GM21381 (cell line): ENCODE data around the gene SH3GL1.

Experiments
- ATAC-seq: cut with Tn5 transposase; IDR thresholded peaks from one replicate; pipeline ENCODE4 v1.9.1; 2021; ENCODE audit warnings: mild to moderate bottlenecking, moderate library complexity; ENCODE audit not compliant: unreplicated experiment

SH3GL1 gene

GRCh38 chr19:4320419-4320818 is 79.9 kb downstream of the SH3GL1 start:
- no peak for ATAC-seq

DNA sequence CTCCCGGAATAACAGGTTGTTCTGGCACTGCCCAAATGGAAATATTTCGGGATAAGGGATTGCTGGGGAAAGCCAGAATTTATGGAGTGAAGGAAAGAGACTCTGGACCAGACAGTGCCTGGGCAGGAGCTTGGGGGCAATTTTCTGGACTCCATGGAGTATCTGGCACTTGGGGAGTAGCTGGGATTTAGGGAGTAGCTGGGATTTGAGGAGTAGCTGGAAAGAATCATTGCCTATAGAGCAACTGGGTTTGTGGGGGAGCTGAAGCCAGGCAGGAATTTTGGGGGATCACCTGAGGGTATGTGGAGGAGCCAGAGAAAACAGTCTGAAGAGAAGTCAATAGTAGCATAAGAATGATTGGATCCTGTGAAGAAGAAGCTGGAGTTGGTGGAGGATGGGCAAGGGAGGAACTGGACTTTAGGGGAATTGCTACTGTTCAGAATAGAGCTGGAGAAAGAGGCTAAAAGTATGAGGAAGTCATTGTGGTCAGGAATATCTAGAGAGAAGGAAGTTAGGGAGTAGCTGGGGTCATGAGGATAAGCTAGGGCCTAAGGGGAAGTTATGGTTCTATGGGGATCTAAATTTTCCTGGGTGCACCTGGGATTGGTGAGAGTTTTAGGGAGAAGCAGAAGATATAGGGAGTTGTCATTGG is 81.2 kb downstream of the SH3GL1 start:
- no peak for ATAC-seq

DNA sequence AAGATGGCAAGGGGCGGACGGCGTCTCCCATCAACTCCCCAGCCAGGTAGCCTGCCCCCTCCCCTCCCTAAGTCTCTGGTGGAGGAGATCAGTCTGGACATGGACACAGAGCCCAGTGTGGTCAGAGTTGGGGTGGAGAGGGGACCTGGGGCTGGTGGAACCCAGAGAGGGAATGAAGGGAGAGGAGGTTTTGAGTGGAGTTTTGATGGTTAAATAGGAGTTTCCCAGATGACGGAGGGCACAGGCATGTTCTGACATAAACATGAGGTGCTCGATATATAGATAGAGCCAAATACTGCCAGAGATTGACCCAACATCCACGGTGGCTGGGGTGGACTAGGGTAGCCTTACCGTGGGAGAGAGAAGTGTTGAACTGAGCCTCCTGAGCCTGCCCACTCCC is 81.9 kb downstream of the SH3GL1 start:
- ATAC-seq: no peak

DNA sequence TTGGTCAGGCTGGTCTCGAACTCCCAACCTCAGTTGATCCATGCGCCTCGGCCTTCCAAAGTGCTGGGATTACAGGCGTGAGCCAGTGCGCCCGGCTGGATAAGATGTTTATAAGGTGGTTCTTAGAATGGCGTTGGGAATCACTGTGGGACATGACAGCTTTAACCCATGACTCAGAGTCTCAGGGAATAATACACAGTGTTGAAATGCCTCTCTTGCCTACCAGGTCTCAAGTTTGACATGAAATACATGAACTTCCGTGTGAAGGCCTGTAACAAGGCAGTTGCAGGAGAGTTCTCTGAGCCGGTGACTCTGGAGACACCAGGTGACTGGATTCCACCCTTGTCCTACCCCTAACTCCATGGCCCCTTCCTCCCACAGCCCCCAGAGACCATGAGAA is 83.4 kb downstream of the SH3GL1 start:
- no peak for ATAC-seq

DNA sequence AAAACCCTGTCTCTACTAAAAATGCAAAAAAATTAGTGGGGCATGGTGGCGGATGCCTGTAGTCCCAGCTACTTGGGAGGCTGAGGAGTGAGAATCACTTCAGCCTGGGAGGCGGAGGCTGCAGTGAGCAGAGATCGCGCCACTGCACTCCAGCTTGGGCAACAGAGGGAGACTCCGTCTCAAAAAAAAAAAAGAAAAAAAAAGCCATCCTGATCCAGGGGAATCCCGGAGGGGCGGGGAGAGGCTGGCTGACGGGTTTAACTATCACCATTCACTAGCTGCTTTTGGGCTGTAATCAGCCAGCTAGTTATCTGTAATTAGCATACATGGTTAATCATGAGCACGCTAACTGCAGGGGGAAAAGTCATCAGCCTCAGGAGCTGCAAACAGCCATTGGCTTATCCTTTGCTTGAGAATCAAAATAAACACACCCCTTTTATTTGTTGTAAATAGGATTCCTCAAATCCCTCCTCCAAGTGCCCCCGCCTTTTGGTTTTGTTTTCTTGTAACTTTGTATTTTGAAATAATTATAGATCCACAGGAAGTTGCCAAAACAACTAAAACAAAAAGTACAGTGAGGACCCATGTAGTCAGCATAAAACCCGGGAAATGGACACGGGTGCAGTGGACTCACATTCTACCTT is 86.4 kb downstream of the SH3GL1 start:
- ATAC-seq: no peak
